K562 (cell line): Measurements from ENCODE around the gene CALD1. TPM values are rescaled to one million over a fixed set of nuclear protein-coding genes. Genes with fewer than 3 reads are reported as not detected.
A peak's percentile ranks its signal among the peaks of the same experiment; 100 is the strongest.

ENCODE experiments used
- NFIC ChIP-seq: fragments of 450-650 bp; IDR thresholded peaks from 2 replicates; pipeline ENCODE4 v1.6.1; 2017; ENCODE audit warnings: mild to moderate bottlenecking, inconsistent platforms
- polyA plus RNA-seq, 8 experiments: library from polyadenylated mRNA; depleted of rRNA in 4 of 8; stranded (reverse) in 5 of 8; unstranded in 3 of 8; fragments of >200 nt; fragmentation: Nextera tagmentation in 2 of 8; fragmentation: Illumina TruSeq in 1 of 8; extraction: Ambion mirVana in 2 of 8; extraction: Trizol in 1 of 8; gene quantifications; 2 replicates each; pipeline versions ENCODE4 v1.2.1 to v1.2.3, GENCODE V29; 2011 to 2014; ENCODE audit warnings: inconsistent platforms in 1 of 8, missing spikeins in 1 of 8
- total RNA-seq, 7 experiments: library from RNA; depleted of rRNA in 6 of 7; stranded (reverse); fragments of >200 nt in 6 of 7; fragmentation: Illumina TruSeq in 2 of 7; extraction: Trizol in 2 of 7; gene quantifications; 2 replicates each; pipeline versions ENCODE4 v1.2.1 to v1.2.3, GENCODE V29; 2011 to 2021; ENCODE audit warnings: low replicate concordance in 1 of 7
- TF ChIP-seq, protein P1 (sequence below), 2 experiments: fragments of 450-650 bp; formaldehyde crosslinking in 1 of 2; IDR thresholded peaks; 2 replicates each; pipeline versions ENCODE4 v1.4.0 to v1.6.1; 2014 to 2020; ENCODE audit warnings: mild to moderate bottlenecking in 2 of 2, borderline replicate concordance in 1 of 2, low read depth in 1 of 2

CALD1 gene
- total and polyA plus RNA-seq, 9 of the 15 experiments (the other 6 are each of a cell fraction or from before 2014, with no cell fraction given) = 0.40 TPM; not detected in 8

- TF ChIP-seq, protein P1, sequence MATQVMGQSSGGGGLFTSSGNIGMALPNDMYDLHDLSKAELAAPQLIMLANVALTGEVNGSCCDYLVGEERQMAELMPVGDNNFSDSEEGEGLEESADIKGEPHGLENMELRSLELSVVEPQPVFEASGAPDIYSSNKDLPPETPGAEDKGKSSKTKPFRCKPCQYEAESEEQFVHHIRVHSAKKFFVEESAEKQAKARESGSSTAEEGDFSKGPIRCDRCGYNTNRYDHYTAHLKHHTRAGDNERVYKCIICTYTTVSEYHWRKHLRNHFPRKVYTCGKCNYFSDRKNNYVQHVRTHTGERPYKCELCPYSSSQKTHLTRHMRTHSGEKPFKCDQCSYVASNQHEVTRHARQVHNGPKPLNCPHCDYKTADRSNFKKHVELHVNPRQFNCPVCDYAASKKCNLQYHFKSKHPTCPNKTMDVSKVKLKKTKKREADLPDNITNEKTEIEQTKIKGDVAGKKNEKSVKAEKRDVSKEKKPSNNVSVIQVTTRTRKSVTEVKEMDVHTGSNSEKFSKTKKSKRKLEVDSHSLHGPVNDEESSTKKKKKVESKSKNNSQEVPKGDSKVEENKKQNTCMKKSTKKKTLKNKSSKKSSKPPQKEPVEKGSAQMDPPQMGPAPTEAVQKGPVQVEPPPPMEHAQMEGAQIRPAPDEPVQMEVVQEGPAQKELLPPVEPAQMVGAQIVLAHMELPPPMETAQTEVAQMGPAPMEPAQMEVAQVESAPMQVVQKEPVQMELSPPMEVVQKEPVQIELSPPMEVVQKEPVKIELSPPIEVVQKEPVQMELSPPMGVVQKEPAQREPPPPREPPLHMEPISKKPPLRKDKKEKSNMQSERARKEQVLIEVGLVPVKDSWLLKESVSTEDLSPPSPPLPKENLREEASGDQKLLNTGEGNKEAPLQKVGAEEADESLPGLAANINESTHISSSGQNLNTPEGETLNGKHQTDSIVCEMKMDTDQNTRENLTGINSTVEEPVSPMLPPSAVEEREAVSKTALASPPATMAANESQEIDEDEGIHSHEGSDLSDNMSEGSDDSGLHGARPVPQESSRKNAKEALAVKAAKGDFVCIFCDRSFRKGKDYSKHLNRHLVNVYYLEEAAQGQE (IDR thresholded peaks at IDR 0.05; ENCODE audit: borderline replicate concordance) = no peak
- TF ChIP-seq, protein P1 (CRISPR knock-in tag; IDR thresholded peaks at IDR 0.05; ENCODE audit: low read depth) = no peak
- peak; percentile 54 for TF ChIP-seq NFIC
Measured at GRCh38 chr7:134890246-134891240, 111.1 kb downstream of the CALD1 start (continued).
